Colonic mucosa (tissue), 4 donors: ENCODE results near the gene RPS19. TPM values are rescaled to one million over a fixed set of nuclear protein-coding genes. Genes with fewer than 3 reads are reported as not detected.

Experiments
- DNase-seq: peaks from one replicate; pipeline ENCODE4 v3.0.0-alpha.2; 2020
- H3K27ac ChIP-seq: fragments of 200-600 bp; one replicate; pipeline ENCODE4 v1.8.0; 2021
- H3K27me3 ChIP-seq: fragments of 200-600 bp; one replicate; pipeline ENCODE4 v1.8.0; 2021
- H3K36me3 ChIP-seq: fragments of 200-600 bp; one replicate; pipeline ENCODE4 v1.8.0; 2021
- H3K4me1 ChIP-seq: fragments of 200-600 bp; one replicate; pipeline ENCODE4 v1.8.0; 2021; ENCODE audit warnings: mild to moderate bottlenecking
- H3K4me3 ChIP-seq: fragments of 200-600 bp; one replicate; pipeline ENCODE4 v1.8.0; 2021
- H3K9ac ChIP-seq, 2 donors: one replicate each; pipeline ENCODE4 v1.7.0; 2013; ENCODE audit warnings: control low read depth in 2 of 2, low read depth in 2 of 2, low read length in 2 of 2
- H3K9me3 ChIP-seq: fragments of 200-600 bp; one replicate; pipeline ENCODE4 v1.8.0; 2021
- CTCF ChIP-seq: fragments of 200-600 bp; IDR thresholded peaks from one replicate; pipeline ENCODE4 v1.8.0; 2022; ENCODE audit warnings: antibody characterized with exemption, mild to moderate bottlenecking
- intact Hi-C: fragments of 100-400 bp; cut with DNase I; formaldehyde crosslinking; loops from one replicate; pipeline ENCODE4 v1.14.1; 2022
- total RNA-seq, 2 donors: library from RNA; stranded (reverse); fragmentation: NEBNext Ultra II Directional in 1 of 2; extraction: Animal tissue kit (Norgen Biotek cat#: 25700) in 1 of 2; gene quantifications; one replicate each; pipeline ENCODE4 v1.2.1, GENCODE V29; 2021
- donor health status: healthy.
- donor health status: DM: no; HTN: no; CAD: no.
- donor health status: DM: no; HTN: no; CAD: no.

RPS19 gene
- total RNA-seq, 2 donors from 2014 or later, result 1,710 to 2,039 TPM

DNA sequence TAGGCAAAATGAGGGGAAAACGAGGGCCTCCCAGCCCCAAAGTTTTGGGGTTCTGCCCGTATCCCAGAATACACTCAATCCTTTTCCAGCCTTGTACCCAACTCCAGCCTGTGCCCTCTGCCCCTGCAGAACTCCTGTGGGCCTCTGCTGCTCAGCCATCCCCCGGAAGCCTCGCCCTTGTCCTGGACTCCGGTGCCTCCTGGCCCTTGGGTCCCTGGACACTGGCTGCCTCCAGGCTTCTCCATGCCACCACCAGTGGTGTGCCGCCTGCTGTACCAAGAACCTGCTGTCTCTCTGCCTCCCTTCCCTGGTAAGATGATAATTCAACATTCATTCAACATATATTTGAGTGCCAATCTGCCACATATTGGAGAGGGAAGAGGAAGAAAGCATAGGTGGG lies 11.4 kb upstream of the RPS19 start:
- Histone ChIP-seq H3K4me1 (no peaks in the 10 kb centered on the region), H3K9ac (no peak overlapping the region), H3K27me3 (peaks cover 5% of the 10 kb centered on the region), H3K4me3 (no peak overlapping the region), H3K27ac (no peak overlapping the region), H3K36me3 (no peaks in the 10 kb centered on the region), H3K9me3 (no peaks in the 10 kb centered on the region)
- TF ChIP-seq CTCF, result no peak
- DNase-seq, result no peak
- intact Hi-C loops, result no loop called here

GRCh38 chr19:41849067-41849466 lies 11.0 kb upstream of the RPS19 start:
- DNase-seq, result no peak

DNA sequence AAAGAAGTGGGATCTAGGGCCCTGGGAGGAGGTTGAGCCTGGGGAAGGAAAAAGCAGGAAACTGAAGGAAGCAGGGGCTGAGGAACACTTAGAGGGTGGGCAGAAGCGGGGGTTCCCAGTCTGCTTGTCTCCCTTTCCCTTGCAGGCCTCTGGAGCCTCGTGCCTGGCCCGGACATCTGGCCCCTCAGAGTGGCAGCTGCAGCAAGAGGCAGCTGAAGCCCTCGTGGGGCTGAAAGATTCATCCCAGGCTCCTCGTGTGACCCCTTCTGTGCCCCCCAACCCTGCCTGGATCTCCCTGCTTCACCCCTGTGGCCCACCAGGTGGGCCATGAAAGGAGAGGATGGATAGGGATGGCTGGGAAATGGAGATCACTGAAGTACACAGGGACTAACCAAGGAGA lies 9.7 kb upstream of the RPS19 start:
- no peak for TF ChIP-seq CTCF
- H3K4me1 ChIP-seq, result no peaks in the 10 kb centered on the region
- H3K9ac ChIP-seq, result no peak overlapping the region
- no peak overlapping the region for H3K27ac ChIP-seq
- DNase-seq, result no peak
- H3K27me3 ChIP-seq, result peaks cover 5% of the 10 kb centered on the region
- H3K9me3 ChIP-seq, result no peaks in the 10 kb centered on the region
- no peaks in the 10 kb centered on the region for H3K36me3 ChIP-seq
- H3K4me3 ChIP-seq, result no peak overlapping the region
- intact Hi-C loops, result no loop called here

More at GRCh38 chr19:41849067-41849466, 11.0 kb upstream of the RPS19 start:
- H3K27ac ChIP-seq, result no peak overlapping the region
- intact Hi-C loops, result no loop called here
- H3K9me3 ChIP-seq, result no peaks in the 10 kb centered on the region
- no peak for TF ChIP-seq CTCF
- H3K4me1 ChIP-seq, result no peaks in the 10 kb centered on the region
- H3K27me3 ChIP-seq, result peaks cover 5% of the 10 kb centered on the region
- H3K9ac ChIP-seq, result no peak overlapping the region
- no peaks in the 10 kb centered on the region for H3K36me3 ChIP-seq
- no peak overlapping the region for H3K4me3 ChIP-seq

GRCh38 chr19:41851456-41851855 lies 8.6 kb upstream of the RPS19 start:
- intact Hi-C loops, result no loop called here
- H3K9ac ChIP-seq, result no peak overlapping the region
- H3K4me3 ChIP-seq, result no peak overlapping the region
- no peaks in the 10 kb centered on the region for H3K4me1 ChIP-seq
- peaks cover 5% of the 10 kb centered on the region for H3K27me3 ChIP-seq
- no peak for DNase-seq
- TF ChIP-seq CTCF, result no peak
- H3K9me3 ChIP-seq, result no peaks in the 10 kb centered on the region
- H3K36me3 ChIP-seq, result no peaks in the 10 kb centered on the region
- no peak overlapping the region for H3K27ac ChIP-seq

DNA sequence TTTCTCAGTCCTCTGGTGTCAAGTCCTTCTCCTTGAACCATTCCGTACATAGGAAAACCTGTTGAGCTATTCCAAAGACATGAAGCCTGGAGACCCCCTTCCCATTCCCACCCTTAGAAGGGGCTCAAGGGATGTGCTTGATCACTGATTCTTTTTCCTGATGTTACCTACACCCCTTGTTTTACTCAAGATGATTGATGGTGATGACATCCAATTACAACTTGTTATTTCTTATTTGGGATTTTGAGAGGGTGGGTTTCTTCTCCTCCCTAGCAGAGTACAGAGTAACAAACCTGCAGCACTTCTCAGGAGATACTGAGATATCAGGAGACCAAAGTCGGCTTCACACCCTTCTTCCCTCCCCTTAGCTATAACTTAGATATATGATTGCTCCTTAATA lies 6.7 kb upstream of the RPS19 start:
- H3K9me3 ChIP-seq, result no peaks in the 10 kb centered on the region
- H3K27ac ChIP-seq, result no peak overlapping the region
- H3K9ac ChIP-seq, result no peak overlapping the region
- intact Hi-C loops, result no loop called here
- H3K4me1 ChIP-seq, result no peaks in the 10 kb centered on the region
- H3K4me3 ChIP-seq, result no peak overlapping the region
- H3K27me3 ChIP-seq, result peaks cover 5% of the 10 kb centered on the region
- TF ChIP-seq CTCF, result no peak
- DNase-seq, result no peak
- H3K36me3 ChIP-seq, result no peaks in the 10 kb centered on the region

DNA sequence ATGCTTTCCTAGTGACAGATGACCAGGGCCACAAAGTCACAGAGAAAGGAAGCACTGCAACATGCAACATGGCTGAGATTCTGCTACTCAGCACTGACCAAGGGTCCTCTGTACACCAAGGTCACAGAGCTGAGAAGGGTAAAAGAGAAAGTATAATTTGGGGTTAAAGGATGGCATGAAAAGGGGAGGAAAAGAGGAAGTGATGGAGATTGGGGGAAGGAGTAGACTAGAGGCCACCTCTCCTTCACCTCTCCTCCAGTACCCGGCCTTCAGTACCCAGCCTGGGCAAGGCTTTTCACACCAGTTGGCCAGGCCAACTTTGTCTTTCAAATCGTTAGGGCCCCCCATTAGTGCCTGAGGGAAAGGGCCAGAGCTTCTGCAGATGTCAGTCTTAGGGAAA lies 6.3 kb upstream of the RPS19 start:
- TF ChIP-seq CTCF, result no peak
- no peak for DNase-seq
- Histone ChIP-seq H3K9me3 (no peaks in the 10 kb centered on the region), H3K27ac (no peak overlapping the region), H3K4me1 (no peaks in the 10 kb centered on the region), H3K36me3 (no peaks in the 10 kb centered on the region), H3K9ac (no peak overlapping the region), H3K27me3 (peaks cover 5% of the 10 kb centered on the region), H3K4me3 (no peak overlapping the region)
- intact Hi-C loops, result no loop called here
